ENCODE data around the gene HOXA7.

- TF ChIP-seq CTCF (IDR thresholded peaks at IDR 0.05) (peak; percentile 96 to 100 (median 100)), POLR2A (IDR thresholded peaks at IDR 0.05) (no peak)
These were observed 4.2 kb upstream of the HOXA7 start for GRCh38 chr7:27160546-27161213.

Measured in Peyer's patch (tissue), 4 donors.